ENCODE measurements around the gene SLC4A1. TPM values are rescaled to one million over a fixed set of nuclear protein-coding genes. Genes with fewer than 3 reads are reported as not detected.

Gene SLC4A1
- total RNA-seq, 3 donors from 2014 or later (not counting 1 experiment from before 2014, with no cell fraction given): not detected

DNA sequence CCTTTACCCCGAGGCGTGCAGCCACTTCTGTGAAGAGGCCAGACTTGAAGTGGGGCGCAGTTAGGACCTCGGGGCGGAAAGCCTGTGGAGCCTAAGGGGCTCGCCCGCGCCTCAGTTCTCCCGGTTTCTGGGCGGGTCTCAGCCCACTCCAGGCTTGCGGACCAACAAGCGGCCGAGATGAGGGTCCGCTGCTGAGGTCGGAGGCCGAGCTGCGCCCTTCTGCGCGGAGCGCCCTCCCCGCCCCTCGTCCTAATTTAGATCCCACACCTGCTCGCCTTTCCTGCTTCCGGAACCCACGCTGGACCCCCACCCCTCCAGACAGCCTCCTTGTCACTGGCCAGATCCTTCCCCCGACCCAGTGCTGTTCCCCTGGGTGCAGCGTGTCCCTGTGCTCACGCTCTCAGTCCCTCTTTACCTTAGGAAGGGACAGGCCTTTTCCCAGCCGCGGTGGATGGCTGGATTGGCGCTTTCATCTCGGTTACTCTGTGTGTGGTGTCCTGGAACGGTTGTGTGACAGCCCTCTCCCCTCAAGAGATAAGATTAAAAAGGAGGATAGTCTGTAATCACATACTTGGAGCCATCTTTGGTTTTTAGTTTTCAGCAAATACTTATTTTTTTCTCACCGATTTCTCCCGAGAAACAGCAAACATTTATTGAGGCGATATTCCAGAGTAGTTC, 67.3 kb downstream of the SLC4A1 start:
- Mint-ChIP-seq H3K27me3 (ENCODE audit: low read depth in 2 of 2) (no peaks in the 10 kb centered on the region), H3K36me3 (no peaks in the 10 kb centered on the region), H3K4me3 (peak overlapping the region; percentile 89), H3K27ac (peak overlapping the region; percentile 87 to 96), H3K9me3 (no peaks in the 10 kb centered on the region), H3K4me1 (peaks cover 34 to 50% of the 10 kb centered on the region in 2 donors)
- intact Hi-C loops (cut with micrococcal nuclease): loop anchor here (1.0 kb wide), 1 partner anchor 14 kb away; the partner anchor contains the start of gene TMUB2
- TF ChIP-seq CTCF (IDR thresholded peaks at IDR 0.05): no peak
- Histone ChIP-seq H3K36me3 (ENCODE audit: control insufficient read depth, insufficient read depth, low read length) (peaks cover 10% of the 10 kb centered on the region), H3K4me1 (ENCODE audit: control insufficient read depth, insufficient read depth, low read length) (peaks cover 33% of the 10 kb centered on the region), H3K27ac (ENCODE audit: low read length) (peak overlapping the region; percentile 90), H3K27me3 (ENCODE audit: control insufficient read depth, insufficient read depth, low read length) (no peaks in the 10 kb centered on the region), H3K9me3 (ENCODE audit: control insufficient read depth, insufficient read depth, low read length) (no peaks in the 10 kb centered on the region), H3K4me3 (ENCODE audit: low read length) (peak overlapping the region; percentile 76)
- no peak for ATAC-seq
- DNase-seq: no peak
- WGBS (ENCODE audit: insufficient coverage): 7% methylated on average over 36 of the region's 36 CpGs

DNA sequence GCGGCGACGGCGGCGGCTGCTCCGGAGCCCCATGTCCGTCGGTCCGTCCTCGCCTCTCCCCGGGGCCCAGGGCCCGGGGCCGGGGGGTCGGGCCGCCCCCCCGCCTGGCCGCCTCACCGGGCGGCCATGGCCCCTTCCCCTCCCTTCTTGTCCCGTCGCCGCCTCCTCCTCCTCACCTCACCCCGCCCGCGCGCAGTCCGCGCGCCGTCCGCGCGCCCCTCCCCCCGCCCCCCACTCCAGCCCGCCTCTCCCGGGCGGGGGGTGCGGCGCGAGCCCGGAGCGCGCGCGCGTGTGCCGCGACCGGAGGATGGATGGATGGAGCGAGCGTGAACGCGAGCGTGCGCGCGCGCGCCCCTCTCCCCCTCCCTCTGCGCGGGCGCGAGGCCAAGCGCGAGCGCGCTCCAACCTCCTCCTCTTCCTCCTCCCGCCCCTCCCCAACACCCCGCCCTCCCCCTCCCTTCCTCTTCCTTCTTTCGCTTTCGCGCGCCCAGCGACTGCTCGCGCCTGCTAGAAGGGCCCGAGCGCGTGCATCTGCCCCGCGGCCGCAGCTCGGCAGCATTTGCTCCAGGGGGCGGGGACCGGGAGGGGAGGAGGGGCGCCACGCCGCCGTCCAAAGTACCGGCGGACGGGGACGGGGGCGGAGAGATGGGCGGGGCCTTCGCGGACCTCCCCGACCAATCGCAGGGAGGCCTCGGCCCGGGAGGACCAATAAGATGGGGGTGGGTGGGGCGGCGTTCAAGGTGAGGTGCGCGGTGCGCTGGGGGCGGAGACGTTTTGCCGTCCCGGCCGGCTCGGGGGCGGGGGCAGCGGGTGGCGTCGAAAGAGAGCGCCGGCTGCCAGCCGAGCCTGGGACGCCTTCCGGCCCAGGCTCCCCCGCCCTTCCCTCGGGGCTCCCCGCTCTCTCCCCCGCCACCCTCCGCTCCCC, 68.1 kb downstream of the SLC4A1 start, which contains the start of gene ATXN7L3:
Gene ATXN7L3, minus strand, starts transcription at position 332 of the 925 bp plus-strand sequence. CDS start 1,814 bp downstream, outside the sequence.
- H3K27ac Mint-ChIP-seq: peak within 1 kb of the TSS; percentile 87 to 96

GRCh38 chr17:44198721-44199552, 69.0 kb downstream of the SLC4A1 start:
- Histone ChIP-seq H3K4me3 (ENCODE audit: low read length) (peak overlapping the region; percentile 65), H3K4me1 (ENCODE audit: control insufficient read depth, insufficient read depth, low read length) (peaks cover 32% of the 10 kb centered on the region), H3K27ac (ENCODE audit: low read length) (peak overlapping the region; percentile 78), H3K9me3 (ENCODE audit: control insufficient read depth, insufficient read depth, low read length) (no peaks in the 10 kb centered on the region), H3K36me3 (ENCODE audit: control insufficient read depth, insufficient read depth, low read length) (peaks cover 27% of the 10 kb centered on the region), H3K27me3 (ENCODE audit: control insufficient read depth, insufficient read depth, low read length) (no peaks in the 10 kb centered on the region)
- DNase-seq (peak; percentile 58 to 73), ATAC-seq (peak; percentile 21 to 38 (median 29))
- intact Hi-C loops (cut with micrococcal nuclease): no loop called here
- peaks cover 32 to 49% of the 10 kb centered on the region in 2 donors for H3K4me1 Mint-ChIP-seq
- WGBS (ENCODE audit: insufficient coverage): under 1% methylated on average over 56 of the region's 68 CpGs
- peak overlapping the region; percentile 56 to 84 for H3K27ac Mint-ChIP-seq
- no peaks in the 10 kb centered on the region for H3K27me3 Mint-ChIP-seq (ENCODE audit: low read depth in 2 of 2)
- H3K36me3 Mint-ChIP-seq: no peaks in the 10 kb centered on the region
- no peaks in the 10 kb centered on the region for H3K9me3 Mint-ChIP-seq
- no peak for TF ChIP-seq CTCF (IDR thresholded peaks at IDR 0.05)
- H3K4me3 Mint-ChIP-seq: peak overlapping the region; percentile 83

More for the DNA sequence above, 68.1 kb downstream of the SLC4A1 start, which contains the start of gene ATXN7L3:
- Histone ChIP-seq H3K27ac (ENCODE audit: low read length) (peak within 1 kb of the TSS; percentile 90), H3K9me3 (ENCODE audit: control insufficient read depth, insufficient read depth, low read length) (no peaks in the 10 kb centered on the region), H3K27me3 (ENCODE audit: control insufficient read depth, insufficient read depth, low read length) (no peaks in the 10 kb centered on the region), H3K36me3 (ENCODE audit: control insufficient read depth, insufficient read depth, low read length) (peaks cover 18% of the 10 kb centered on the region), H3K4me1 (ENCODE audit: control insufficient read depth, insufficient read depth, low read length) (peaks cover 33% of the 10 kb centered on the region), H3K4me3 (ENCODE audit: low read length) (peak within 1 kb of the TSS; percentile 76)
- Mint-ChIP-seq H3K36me3 (no peaks in the 10 kb centered on the region), H3K4me3 (peak within 1 kb of the TSS; percentile 89), H3K9me3 (no peaks in the 10 kb centered on the region), H3K4me1 (peaks cover 34 to 52% of the 10 kb centered on the region in 2 donors), H3K27me3 (ENCODE audit: low read depth in 2 of 2) (no peaks in the 10 kb centered on the region)
- DNase-seq (peak; percentile 95 to 99), ATAC-seq (peak; percentile 83 to 94 (median 84))
- no peak for TF ChIP-seq CTCF (IDR thresholded peaks at IDR 0.05)
- intact Hi-C loops (cut with micrococcal nuclease): loop anchor here (1.0 kb wide), 1 partner anchor 14 kb away; the partner anchor contains the start of gene TMUB2
- under 1% methylated on average over 111 of the region's 126 CpGs for WGBS (ENCODE audit: insufficient coverage)

Other genes starting within 250 kb of the SLC4A1 start
- gene LSM12, start 201.5 kb downstream of the SLC4A1 start, total RNA-seq: 10 to 100 TPM; 46.9 to 54.0 (median 51.8) TPM
- gene G6PC3, start 197.4 kb downstream of the SLC4A1 start, total RNA-seq: 10 to 100 TPM; 18.2 to 21.7 (median 20.6) TPM
- gene HDAC5, start 144.5 kb downstream of the SLC4A1 start, total RNA-seq: 100 to 1,000 TPM in 1 of 3 donors, 10 to 100 TPM in 2; 79.2 to 100 (median 91.9) TPM
- 1 to 10 TPM; 1.9 to 4.4 (median 2.4) TPM for gene HROB, start 126.2 kb downstream of the SLC4A1 start, total RNA-seq
- not detected for gene ASB16, start 97.4 kb downstream of the SLC4A1 start, total RNA-seq
- 10 to 100 TPM; 40.4 to 48.2 (median 41.0) TPM for gene TMUB2, start 81.2 kb downstream of the SLC4A1 start, total RNA-seq
- 100 to 1,000 TPM in 2 of 3 donors, 10 to 100 TPM in 1; 87.6 to 112 (median 109) TPM for gene ATXN7L3, start 68.3 kb downstream of the SLC4A1 start, total RNA-seq
- 100 to 1,000 TPM; 132 to 169 (median 168) TPM for gene UBTF, start 48.5 kb downstream of the SLC4A1 start, total RNA-seq
- under 1 TPM in 2 of 3 donors, not detected in 1; 0.31 to 0.48 TPM for gene RUNDC3A, start 40.5 kb upstream of the SLC4A1 start, total RNA-seq
- gene SLC25A39, start 56.7 kb upstream of the SLC4A1 start, total RNA-seq: 100 to 1,000 TPM in 1 of 3 donors, 10 to 100 TPM in 2; 82.4 to 105 (median 97.9) TPM
- gene GRN, start 77.2 kb upstream of the SLC4A1 start, total RNA-seq: 10 to 100 TPM; 42.4 to 69.8 (median 55.6) TPM
- under 1 TPM; 0.20 to 0.43 (median 0.24) TPM for gene FAM171A2, start 95.7 kb upstream of the SLC4A1 start, total RNA-seq
- 10 to 100 TPM in 2 of 3 donors, 1 to 10 TPM in 1; 8.8 to 32.9 (median 32.6) TPM for gene ITGA2B, start 121.5 kb upstream of the SLC4A1 start, total RNA-seq
- 100 to 1,000 TPM; 104 to 111 (median 109) TPM for gene GPATCH8, start 235.3 kb upstream of the SLC4A1 start, total RNA-seq

All from natural killer cell (primary cell).